HCT116 (cell line): ENCODE results near the gene PSENEN. TPM values are rescaled to one million over a fixed set of nuclear protein-coding genes. Genes with fewer than 3 reads are reported as not detected.
A peak's percentile ranks its signal among the peaks of the same experiment; 100 is the strongest.

Experiments used
- ATAC-seq: fragments of 200-7000 bp; cut with Tn5 transposase; 2 replicates; pipeline ENCODE4 v1.9.1; 2020; ENCODE audit warnings: mild to moderate bottlenecking, moderate library complexity
- BruUV-seq: library from RNA; stranded (reverse); fragments of 400-500 nt; replicated peaks from 2 replicates; lab custom pipeline; 2021; lab: Mats Ljungman, UMichigan
- CTCF ChIA-PET: fragments of 300-600 bp; sonication (Branson Sonifier 250); formaldehyde crosslinking; loops from one replicate; lab custom pipeline; 2021; ENCODE audit warnings: antibody characterized with exemption; lab: Charles Lee
- POLR2A ChIA-PET: fragments of 300-600, 350-600 bp; sonication (Branson Sonifier 250); formaldehyde crosslinking; loops from one replicate; lab custom pipeline; 2021; ENCODE audit warnings: antibody characterized with exemption; lab: Charles Lee
- RAD21 ChIA-PET, 2 experiments: fragments of 300-600 bp; sonication (Branson Sonifier 250); formaldehyde crosslinking; loops; one replicate each; lab custom pipeline; 2023; ENCODE audit warnings: low total read pairs in 2 of 2; ENCODE audit not compliant: uncharacterized antibody in 2 of 2, unreplicated experiment in 2 of 2, low non-redundant PET in 1 of 2; lab: Charles Lee
- DNase-seq: peaks from one replicate; pipeline ENCODE4 v3.0.0-alpha.2; 2010; ENCODE audit warnings: low read depth, low spot score
- H2AFZ ChIP-seq: fragments of 200-600 bp; shearing (Covaris generic), sonication (generic); 2 replicates; pipeline ENCODE4 v1.6.1; 2017; ENCODE audit warnings: low read depth, mixed run types, mixed read lengths, antibody characterized with exemption, low read length; ENCODE audit not compliant: poor library complexity, severe bottlenecking
- H3K27ac ChIP-seq: 2 replicates; pipeline ENCODE4 v1.5.1; 2012; ENCODE audit warnings: low read depth, low read length
- H3K27me3 ChIP-seq: fragments of 200-600 bp; sonication (generic); 2 replicates; pipeline ENCODE4 v1.6.1; 2016; ENCODE audit warnings: mixed run types, low read length, mixed read lengths; ENCODE audit not compliant: insufficient read depth
- H3K36me3 ChIP-seq, 2 experiments: fragments of 200-500 bp in 1 of 2; fragments of 200-600 bp in 1 of 2; sonication (Bioruptor generic) in 1 of 2; sonication (generic) in 1 of 2; 2 replicates each; pipeline versions ENCODE4 v1.5.1 to v1.6.1; 2014 to 2016; ENCODE audit warnings: low read length in 2 of 2, inconsistent platforms in 1 of 2, mixed read lengths in 1 of 2, mixed run types in 1 of 2; ENCODE audit not compliant: insufficient read depth in 2 of 2, control insufficient read depth in 1 of 2
- H3K4me1 ChIP-seq, 2 experiments: fragments of 200-600 bp in 1 of 2; sonication (generic) in 1 of 2; 2 replicates each; pipeline versions ENCODE4 v1.5.1 to v1.6.1; 2012 to 2017; ENCODE audit warnings: low read length in 2 of 2, inconsistent platforms in 1 of 2, mild to moderate bottlenecking in 1 of 2, mixed read lengths in 1 of 2, mixed run types in 1 of 2, moderate library complexity in 1 of 2; ENCODE audit not compliant: insufficient read depth in 2 of 2, control insufficient read depth in 1 of 2
- H3K4me2 ChIP-seq: fragments of 200-600 bp; sonication (generic); 2 replicates; pipeline ENCODE4 v1.6.1; 2017; ENCODE audit warnings: mixed run types, low read length, mixed read lengths
- H3K4me3 ChIP-seq, 2 experiments: fragments of 200-600 bp in 1 of 2; sonication (generic) in 1 of 2; replicated peaks in 1 of 2; 2 replicates each; pipeline ENCODE4 v1.5.1; 2011 to 2016; ENCODE audit warnings: low read length in 2 of 2, control low read depth in 1 of 2, low read depth in 1 of 2, mild to moderate bottlenecking in 1 of 2, mixed read lengths in 1 of 2, mixed run types in 1 of 2
- H3K79me2 ChIP-seq: fragments of 200-600 bp; sonication (generic); 2 replicates; pipeline ENCODE4 v1.6.1; 2017; ENCODE audit warnings: mild to moderate bottlenecking, mixed run types, low read length, moderate library complexity, mixed read lengths; ENCODE audit not compliant: insufficient read depth
- H3K9ac ChIP-seq: fragments of 200-600 bp; sonication (generic); 2 replicates; pipeline ENCODE4 v1.6.1; 2016; ENCODE audit warnings: low read length, mixed read lengths
- H3K9me2 ChIP-seq: fragments of 200-600 bp; sonication (generic), shearing (Covaris generic); 2 replicates; pipeline ENCODE4 v1.6.1; 2017; ENCODE audit warnings: mixed run types, mild to moderate bottlenecking, moderate library complexity; ENCODE audit not compliant: insufficient read depth
- H3K9me3 ChIP-seq, 2 experiments: fragments of 200-500 bp in 1 of 2; fragments of 200-600 bp in 1 of 2; sonication (Bioruptor generic) in 1 of 2; sonication (generic) in 1 of 2; 2 replicates each; pipeline ENCODE4 v1.6.1; 2014 to 2017; ENCODE audit warnings: low read length in 2 of 2, mixed read lengths in 2 of 2, inconsistent platforms in 1 of 2, low read depth in 1 of 2, mild to moderate bottlenecking in 1 of 2, mixed run types in 1 of 2, moderate library complexity in 1 of 2; ENCODE audit not compliant: control insufficient read depth in 1 of 2, insufficient read depth in 1 of 2
- H4K20me1 ChIP-seq: fragments of 200-600 bp; sonication (generic), shearing (Covaris generic); 2 replicates; pipeline ENCODE4 v1.6.1; 2017; ENCODE audit warnings: mixed run types, mild to moderate bottlenecking, moderate library complexity; ENCODE audit not compliant: insufficient read depth
- CBX3 ChIP-seq: IDR thresholded peaks from 2 replicates; pipeline ENCODE4 v1.6.1; 2012; ENCODE audit warnings: low read depth
- CEBPB ChIP-seq: IDR thresholded peaks from 2 replicates; pipeline ENCODE4 v1.6.1; 2012; ENCODE audit warnings: low read depth
- EGR1 ChIP-seq: IDR thresholded peaks from 2 replicates; pipeline ENCODE4 v1.6.1; 2012; ENCODE audit warnings: low read depth
- ELF1 ChIP-seq: IDR thresholded peaks from 2 replicates; pipeline ENCODE4 v1.6.1; 2012; ENCODE audit warnings: low read depth, borderline replicate concordance
- EZH2 ChIP-seq: fragments of 200-600 bp; sonication (generic); IDR thresholded peaks from 2 replicates; pipeline ENCODE4 v1.6.1; 2017; ENCODE audit warnings: antibody characterized with exemption, mixed run types
- EZH2phosphoT487 ChIP-seq: fragments of 200-600 bp; IDR thresholded peaks from 2 replicates; pipeline ENCODE4 v1.6.1; 2018; ENCODE audit warnings: antibody characterized with exemption, borderline replicate concordance
- FOSL1 ChIP-seq: IDR thresholded peaks from 2 replicates; pipeline ENCODE4 v1.6.1; 2012; ENCODE audit warnings: low read depth
- JUND ChIP-seq: IDR thresholded peaks from 2 replicates; pipeline ENCODE4 v1.6.1; 2012
- POLR2A ChIP-seq: IDR thresholded peaks from 2 replicates; pipeline ENCODE4 v1.7.0; 2011; ENCODE audit warnings: borderline replicate concordance; ENCODE audit not compliant: insufficient read depth, insufficient read length; ENCODE audit errors: extremely low read depth
- POLR2AphosphoS5 ChIP-seq: IDR thresholded peaks from 2 replicates; pipeline ENCODE4 v1.6.1; 2011; ENCODE audit warnings: mild to moderate bottlenecking, low read depth, low read length, moderate library complexity
- RAD21 ChIP-seq: IDR thresholded peaks from 2 replicates; pipeline ENCODE4 v1.6.1; 2012; ENCODE audit warnings: low read depth, mild to moderate bottlenecking
- SIN3A ChIP-seq: IDR thresholded peaks from 2 replicates; pipeline ENCODE4 v1.6.1; 2012; ENCODE audit warnings: low read depth
- SP1 ChIP-seq: IDR thresholded peaks from 2 replicates; pipeline ENCODE4 v1.6.1; 2012; ENCODE audit warnings: low read depth
- SRF ChIP-seq: IDR thresholded peaks from 2 replicates; pipeline ENCODE4 v1.6.1; 2012; ENCODE audit warnings: low read depth
- TCF7L2 ChIP-seq: IDR thresholded peaks from 2 replicates; pipeline ENCODE4 v1.7.0; 2011; ENCODE audit warnings: borderline replicate concordance, inconsistent platforms; ENCODE audit not compliant: insufficient read depth, insufficient read length; ENCODE audit errors: extremely low read depth
- YY1 ChIP-seq: IDR thresholded peaks from 2 replicates; pipeline ENCODE4 v1.6.1; 2011; ENCODE audit warnings: low read length, low read depth, moderate library complexity, mild to moderate bottlenecking; ENCODE audit not compliant: insufficient replicate concordance; ENCODE audit errors: extremely low read depth
- ZFX ChIP-seq: fragments of 450-650 bp; IDR thresholded peaks from 2 replicates; pipeline ENCODE4 v1.6.1; 2017
- ZNF274 ChIP-seq: fragments of 200-500 bp; sonication (Bioruptor generic); IDR thresholded peaks from 2 replicates; pipeline ENCODE4 v1.6.1; 2014; ENCODE audit warnings: mild to moderate bottlenecking, low read depth, low read length, inconsistent platforms
- intact Hi-C: fragments of 100-400 bp; cut with micrococcal nuclease; formaldehyde crosslinking; loops from 2 replicates; pipeline ENCODE4 v1.10.0; 2022
- total RNA-seq: library from RNA; stranded (reverse); gene quantifications from one replicate; pipeline ENCODE4 v1.2.1, GENCODE V29; 2021; ENCODE audit not compliant: unreplicated experiment
- TF ChIP-seq, protein P1 (sequence below): IDR thresholded peaks from 2 replicates; pipeline ENCODE4 v1.6.1; 2012
- TF ChIP-seq, protein P2 (sequence below): IDR thresholded peaks from 2 replicates; pipeline ENCODE4 v1.6.1; 2011; ENCODE audit warnings: mild to moderate bottlenecking, low read length, moderate library complexity; ENCODE audit not compliant: insufficient replicate concordance; ENCODE audit errors: extremely low read depth
- TF ChIP-seq, protein P3 (sequence below), 3 experiments: fragments of 200-600 bp in 1 of 3; sonication (generic) in 1 of 3; IDR thresholded peaks in 2 of 3; conservative IDR thresholded peaks in 1 of 3; 2 replicates each; pipeline ENCODE4 v1.5.1; 2012 to 2017; ENCODE audit warnings: low read depth in 2 of 3, low read length in 2 of 3, antibody characterized with exemption in 1 of 3, borderline replicate concordance in 1 of 3, control low read depth in 1 of 3, mild to moderate bottlenecking in 1 of 3, mixed read lengths in 1 of 3, mixed run types in 1 of 3, moderate library complexity in 1 of 3; ENCODE audit not compliant: insufficient read depth in 1 of 3
- TF ChIP-seq, protein P4 (sequence below): IDR thresholded peaks from 2 replicates; pipeline ENCODE4 v1.6.1; 2012

PSENEN gene
- total RNA-seq, 1 experiment from 2014 or later, result 55.3 TPM

DNA sequence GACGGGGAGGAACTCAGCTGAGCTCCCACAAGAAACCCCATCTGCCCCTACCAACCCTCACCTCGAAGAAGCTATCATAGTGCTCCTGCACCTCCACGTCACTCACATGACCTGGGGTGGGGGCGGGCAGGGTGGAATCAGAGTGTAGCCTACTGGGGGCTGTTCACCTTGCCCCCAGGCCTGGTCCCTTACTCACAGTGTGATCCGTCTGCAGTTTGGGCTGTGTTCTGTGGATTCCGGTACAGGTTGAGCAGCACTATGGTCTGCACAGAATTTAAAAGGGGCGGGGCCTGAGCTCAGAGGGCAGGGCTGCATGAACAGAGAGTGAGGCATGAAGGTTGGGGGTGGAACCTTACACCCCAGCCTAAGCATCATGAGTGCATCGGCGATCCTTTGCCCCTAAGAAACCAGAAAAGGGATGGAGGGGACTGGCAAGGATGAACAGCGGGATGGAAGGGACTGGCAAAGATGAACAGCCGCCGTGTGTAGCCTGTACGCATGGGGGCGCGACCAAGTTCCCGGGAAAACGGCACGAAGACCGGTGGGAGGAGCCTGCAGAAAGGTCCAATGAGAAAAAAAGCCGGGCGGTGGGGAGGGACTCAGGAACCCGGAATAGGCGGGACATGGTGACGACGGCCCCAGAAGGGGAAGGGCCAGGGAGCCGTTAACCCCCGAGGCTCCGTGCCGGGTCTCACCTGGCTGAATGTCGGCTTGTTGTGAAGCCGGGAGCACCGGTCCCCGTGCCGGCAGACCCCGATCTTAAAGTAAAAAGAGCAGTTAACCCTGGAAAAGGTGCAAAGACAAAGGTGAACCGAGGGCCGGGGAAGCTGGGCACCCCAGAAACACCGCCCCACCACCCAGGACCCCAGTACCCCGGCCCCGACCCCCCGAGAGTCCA, 772 bp upstream of the PSENEN start:
- no peaks in the 10 kb centered on the region; a peak in 1 of 4 replicates for H3K36me3 ChIP-seq
- TSS peak; percentile 67 for BruUV-seq
- no peaks in the 10 kb centered on the region for H3K27me3 ChIP-seq
- peak overlapping the region; percentile 78 for H3K27ac ChIP-seq
- ChIA-PET RAD21 (interaction anchor here in 1 of 2 experiments (0.7 to 1.7 kb wide), 2 partner anchors 75 to 187 kb away, joined by 4 to 6 read pairs; no protein-coding TSS in a partner anchor), CTCF (interaction anchor here (0.9 to 2.2 kb wide), 3 partner anchors 42 to 188 kb away, joined by 3 to 6 read pairs (median 3); no protein-coding TSS in a partner anchor), POLR2A (interaction anchor here (0.6 to 1.7 kb wide), 7 partner anchors 11 to 75 kb away, joined by 3 to 7 read pairs (median 4); no protein-coding TSS in a partner anchor)
- peak overlapping the region; percentile 93 to 99 for H3K4me3 ChIP-seq
- H2AFZ ChIP-seq, result no peak overlapping the region
- H3K79me2 ChIP-seq, result peaks cover 19% of the 10 kb centered on the region
- DNase-seq (peak; percentile 93), ATAC-seq (peak; percentile 65)
- H3K9me2 ChIP-seq, result no peaks in the 10 kb centered on the region
- H3K4me1 ChIP-seq, result peaks cover 30 to 42% of the 10 kb centered on the region in 2 experiments
- H3K4me2 ChIP-seq, result peak overlapping the region; percentile 99
- intact Hi-C loops, result loop anchor here (1.0 kb wide), 1 partner anchor 187 kb away; no protein-coding TSS in a partner anchor
- H4K20me1 ChIP-seq, result no peaks in the 10 kb centered on the region
- H3K9me3 ChIP-seq, result no peaks in the 10 kb centered on the region
- H3K9ac ChIP-seq, result peak overlapping the region; percentile 82
- no peak for TF ChIP-seq YY1
- peak; percentile 38; the same call in 1 of the 2 replicates for TF ChIP-seq SP1
- TF ChIP-seq FOSL1, result no peak
- TF ChIP-seq, protein P1, sequence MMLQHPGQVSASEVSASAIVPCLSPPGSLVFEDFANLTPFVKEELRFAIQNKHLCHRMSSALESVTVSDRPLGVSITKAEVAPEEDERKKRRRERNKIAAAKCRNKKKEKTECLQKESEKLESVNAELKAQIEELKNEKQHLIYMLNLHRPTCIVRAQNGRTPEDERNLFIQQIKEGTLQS, result no peak
- TF ChIP-seq EZH2phosphoT487, result no peak
- no peak for TF ChIP-seq JUND
- TF ChIP-seq ZFX, result no peak
- TF ChIP-seq CBX3, result no peak
- no peak for TF ChIP-seq EGR1
- TF ChIP-seq, protein P2, sequence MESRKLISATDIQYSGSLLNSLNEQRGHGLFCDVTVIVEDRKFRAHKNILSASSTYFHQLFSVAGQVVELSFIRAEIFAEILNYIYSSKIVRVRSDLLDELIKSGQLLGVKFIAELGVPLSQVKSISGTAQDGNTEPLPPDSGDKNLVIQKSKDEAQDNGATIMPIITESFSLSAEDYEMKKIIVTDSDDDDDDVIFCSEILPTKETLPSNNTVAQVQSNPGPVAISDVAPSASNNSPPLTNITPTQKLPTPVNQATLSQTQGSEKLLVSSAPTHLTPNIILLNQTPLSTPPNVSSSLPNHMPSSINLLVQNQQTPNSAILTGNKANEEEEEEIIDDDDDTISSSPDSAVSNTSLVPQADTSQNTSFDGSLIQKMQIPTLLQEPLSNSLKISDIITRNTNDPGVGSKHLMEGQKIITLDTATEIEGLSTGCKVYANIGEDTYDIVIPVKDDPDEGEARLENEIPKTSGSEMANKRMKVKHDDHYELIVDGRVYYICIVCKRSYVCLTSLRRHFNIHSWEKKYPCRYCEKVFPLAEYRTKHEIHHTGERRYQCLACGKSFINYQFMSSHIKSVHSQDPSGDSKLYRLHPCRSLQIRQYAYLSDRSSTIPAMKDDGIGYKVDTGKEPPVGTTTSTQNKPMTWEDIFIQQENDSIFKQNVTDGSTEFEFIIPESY, result no peak
- no peak for TF ChIP-seq SRF
- TF ChIP-seq, protein P3, sequence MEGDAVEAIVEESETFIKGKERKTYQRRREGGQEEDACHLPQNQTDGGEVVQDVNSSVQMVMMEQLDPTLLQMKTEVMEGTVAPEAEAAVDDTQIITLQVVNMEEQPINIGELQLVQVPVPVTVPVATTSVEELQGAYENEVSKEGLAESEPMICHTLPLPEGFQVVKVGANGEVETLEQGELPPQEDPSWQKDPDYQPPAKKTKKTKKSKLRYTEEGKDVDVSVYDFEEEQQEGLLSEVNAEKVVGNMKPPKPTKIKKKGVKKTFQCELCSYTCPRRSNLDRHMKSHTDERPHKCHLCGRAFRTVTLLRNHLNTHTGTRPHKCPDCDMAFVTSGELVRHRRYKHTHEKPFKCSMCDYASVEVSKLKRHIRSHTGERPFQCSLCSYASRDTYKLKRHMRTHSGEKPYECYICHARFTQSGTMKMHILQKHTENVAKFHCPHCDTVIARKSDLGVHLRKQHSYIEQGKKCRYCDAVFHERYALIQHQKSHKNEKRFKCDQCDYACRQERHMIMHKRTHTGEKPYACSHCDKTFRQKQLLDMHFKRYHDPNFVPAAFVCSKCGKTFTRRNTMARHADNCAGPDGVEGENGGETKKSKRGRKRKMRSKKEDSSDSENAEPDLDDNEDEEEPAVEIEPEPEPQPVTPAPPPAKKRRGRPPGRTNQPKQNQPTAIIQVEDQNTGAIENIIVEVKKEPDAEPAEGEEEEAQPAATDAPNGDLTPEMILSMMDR (IDR thresholded peaks at IDR 0.05 in 2 of 3, conservative IDR thresholded peaks at IDR 0.05 in 1 of 3; ENCODE audit: borderline replicate concordance in 1 of 3, insufficient read depth in 1 of 3, low read depth in 2 of 3, low read length in 2 of 3), result peak in 2 of 3 experiments; percentile 29 to 38; a peak in 1 of 6 replicates
- no peak; the same call in 1 of the 2 replicates for TF ChIP-seq ELF1
- TF ChIP-seq EZH2, result no peak
- TF ChIP-seq CEBPB, result no peak
- TF ChIP-seq POLR2AphosphoS5, result peak; percentile 53; the same call in 1 of the 2 replicates
- peak; percentile 36 for TF ChIP-seq TCF7L2
- TF ChIP-seq, protein P4, sequence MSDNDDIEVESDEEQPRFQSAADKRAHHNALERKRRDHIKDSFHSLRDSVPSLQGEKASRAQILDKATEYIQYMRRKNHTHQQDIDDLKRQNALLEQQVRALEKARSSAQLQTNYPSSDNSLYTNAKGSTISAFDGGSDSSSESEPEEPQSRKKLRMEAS, result peak; percentile 75
- TF ChIP-seq SIN3A, result no peak
- TF ChIP-seq POLR2A, result no peak
- TF ChIP-seq RAD21, result no peak
- no peak for TF ChIP-seq ZNF274
